HG03378 (cell line): ENCODE measurements around the gene RNF213.

Experiments
- ATAC-seq: cut with Tn5 transposase; IDR thresholded peaks from one replicate; pipeline ENCODE4 v1.9.1; 2021; ENCODE audit warnings: mild to moderate bottlenecking, moderate library complexity; ENCODE audit not compliant: unreplicated experiment

Gene RNF213

DNA sequence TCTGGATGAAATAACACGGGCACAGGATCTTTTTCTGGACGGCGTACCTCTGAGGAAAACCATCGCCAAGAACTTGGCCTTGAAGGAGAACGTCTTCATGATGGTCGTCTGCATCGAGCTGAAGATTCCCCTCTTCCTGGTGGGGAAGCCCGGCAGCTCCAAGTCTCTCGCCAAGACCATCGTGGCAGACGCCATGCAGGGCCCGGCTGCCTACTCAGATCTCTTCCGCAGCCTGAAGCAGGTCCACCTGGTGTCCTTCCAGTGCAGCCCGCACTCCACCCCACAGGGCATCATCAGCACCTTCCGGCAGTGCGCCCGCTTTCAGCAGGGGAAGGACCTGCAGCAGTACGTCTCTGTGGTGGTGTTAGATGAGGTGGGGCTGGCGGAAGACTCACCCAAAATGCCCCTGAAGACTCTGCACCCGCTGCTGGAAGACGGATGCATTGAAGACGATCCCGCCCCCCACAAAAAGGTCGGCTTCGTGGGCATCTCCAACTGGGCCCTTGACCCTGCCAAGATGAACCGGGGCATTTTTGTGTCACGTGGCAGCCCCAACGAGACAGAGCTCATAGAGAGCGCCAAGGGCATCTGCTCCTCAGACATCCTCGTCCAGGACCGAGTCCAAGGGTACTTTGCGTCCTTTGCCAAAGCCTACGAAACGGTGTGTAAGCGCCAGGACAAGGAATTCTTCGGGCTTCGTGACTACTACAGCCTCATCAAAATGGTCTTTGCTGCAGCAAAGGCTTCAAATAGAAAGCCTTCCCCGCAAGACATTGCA lies 86.0 kb downstream of the RNF213 start:
- ATAC-seq, result no peak

DNA sequence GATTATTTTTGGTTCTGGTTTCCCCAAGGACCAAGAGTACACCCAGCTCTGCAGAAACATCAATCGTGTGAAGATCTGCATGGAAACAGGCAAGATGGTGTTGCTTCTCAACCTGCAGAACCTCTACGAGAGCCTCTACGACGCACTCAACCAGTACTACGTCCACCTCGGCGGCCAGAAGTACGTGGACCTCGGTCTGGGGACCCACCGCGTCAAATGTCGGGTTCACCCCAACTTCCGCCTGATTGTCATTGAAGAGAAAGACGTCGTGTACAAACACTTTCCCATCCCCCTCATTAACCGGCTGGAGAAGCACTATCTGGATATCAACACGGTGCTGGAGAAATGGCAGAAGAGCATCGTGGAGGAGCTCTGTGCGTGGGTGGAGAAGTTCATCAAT lies 86.9 kb downstream of the RNF213 start:
- ATAC-seq, result no peak

DNA sequence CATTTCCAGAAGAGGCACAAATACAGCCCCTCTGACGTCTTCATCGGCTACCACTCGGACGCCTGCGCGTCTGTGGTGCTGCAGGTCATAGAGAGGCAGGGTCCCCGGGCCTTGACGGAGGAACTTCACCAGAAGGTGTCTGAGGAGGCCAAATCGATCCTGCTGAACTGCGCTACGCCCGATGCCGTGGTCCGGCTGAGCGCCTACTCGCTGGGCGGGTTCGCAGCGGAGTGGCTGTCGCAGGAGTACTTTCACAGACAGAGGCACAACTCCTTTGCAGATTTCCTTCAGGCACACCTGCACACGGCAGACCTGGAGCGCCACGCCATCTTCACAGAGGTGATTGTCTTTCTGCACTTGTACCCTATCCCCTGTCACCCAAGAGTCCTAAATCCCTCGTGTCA lies 87.3 kb downstream of the RNF213 start:
- no peak for ATAC-seq

DNA sequence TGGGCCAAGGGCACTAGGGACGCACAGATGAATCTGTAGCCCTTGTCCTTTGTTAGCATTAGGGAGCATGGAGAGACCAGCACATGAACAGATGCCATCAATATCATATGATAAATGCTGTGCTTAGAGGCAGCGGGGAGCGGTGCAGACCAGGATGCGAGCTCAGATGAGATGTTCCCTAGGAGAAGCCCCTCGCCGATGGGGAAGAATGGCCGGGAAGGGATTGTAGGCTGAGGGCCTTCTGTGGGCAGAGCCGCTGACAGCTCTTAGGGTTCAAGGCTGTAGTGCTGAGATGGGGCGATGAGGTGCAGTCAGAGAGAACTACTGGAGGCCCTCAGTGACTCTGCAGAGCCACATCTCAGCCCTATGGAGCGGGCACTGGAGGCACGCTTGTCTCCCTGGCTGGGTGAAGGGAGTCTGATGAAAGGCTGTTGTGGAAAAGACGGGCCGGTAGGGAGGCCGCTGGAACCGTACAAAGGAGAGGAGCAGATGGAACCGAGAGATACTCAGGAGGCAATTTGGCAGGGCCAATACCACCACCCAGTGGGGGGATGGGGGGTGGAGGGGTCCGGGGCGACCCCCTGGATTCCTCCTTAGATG lies 88.0 kb downstream of the RNF213 start:
- ATAC-seq, result no peak

DNA sequence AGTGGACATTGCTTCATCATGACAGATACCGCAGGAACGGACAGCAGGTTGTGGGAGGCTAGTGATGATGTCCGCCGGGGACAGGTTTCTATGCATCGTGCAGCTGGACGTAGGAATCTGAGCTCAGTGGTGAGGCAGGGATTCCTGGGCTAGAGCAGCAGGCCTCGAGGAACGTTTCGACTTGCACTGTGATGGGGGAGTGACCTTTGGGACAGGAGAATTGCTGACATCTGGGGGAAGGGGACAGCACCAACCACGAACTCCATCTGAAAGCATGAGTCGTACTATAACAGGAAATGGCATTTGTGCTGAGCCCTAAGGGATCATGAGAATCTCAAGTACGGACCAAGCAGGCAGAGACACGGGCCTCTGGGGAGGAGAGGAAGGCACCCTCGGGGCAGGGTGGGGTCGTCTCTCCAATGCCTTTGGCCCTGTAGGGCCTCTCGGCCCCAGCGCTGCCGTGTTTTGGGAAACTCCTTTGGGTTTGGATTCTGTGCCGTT lies 88.5 kb downstream of the RNF213 start:
- ATAC-seq, result no peak

DNA sequence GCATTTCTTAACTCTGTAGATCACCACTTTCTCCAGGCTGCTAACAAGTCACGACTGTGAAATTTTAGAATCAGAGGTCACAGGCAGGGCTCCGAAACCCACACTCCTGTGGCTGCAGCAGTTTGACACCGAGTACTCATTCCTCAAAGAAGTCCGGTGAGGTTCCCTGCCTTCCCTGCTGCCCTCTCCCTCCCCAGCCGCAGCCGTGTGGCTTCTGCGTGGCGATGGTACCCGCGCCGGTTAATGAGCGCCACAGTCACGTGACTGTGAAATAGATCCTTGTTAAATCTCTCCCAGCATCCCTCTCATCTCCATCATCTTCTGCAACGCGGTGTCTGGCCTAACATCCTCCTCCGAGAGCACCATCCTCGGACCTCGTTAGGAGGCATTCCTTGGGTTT lies 89.1 kb downstream of the RNF213 start:
- ATAC-seq, result no peak

DNA sequence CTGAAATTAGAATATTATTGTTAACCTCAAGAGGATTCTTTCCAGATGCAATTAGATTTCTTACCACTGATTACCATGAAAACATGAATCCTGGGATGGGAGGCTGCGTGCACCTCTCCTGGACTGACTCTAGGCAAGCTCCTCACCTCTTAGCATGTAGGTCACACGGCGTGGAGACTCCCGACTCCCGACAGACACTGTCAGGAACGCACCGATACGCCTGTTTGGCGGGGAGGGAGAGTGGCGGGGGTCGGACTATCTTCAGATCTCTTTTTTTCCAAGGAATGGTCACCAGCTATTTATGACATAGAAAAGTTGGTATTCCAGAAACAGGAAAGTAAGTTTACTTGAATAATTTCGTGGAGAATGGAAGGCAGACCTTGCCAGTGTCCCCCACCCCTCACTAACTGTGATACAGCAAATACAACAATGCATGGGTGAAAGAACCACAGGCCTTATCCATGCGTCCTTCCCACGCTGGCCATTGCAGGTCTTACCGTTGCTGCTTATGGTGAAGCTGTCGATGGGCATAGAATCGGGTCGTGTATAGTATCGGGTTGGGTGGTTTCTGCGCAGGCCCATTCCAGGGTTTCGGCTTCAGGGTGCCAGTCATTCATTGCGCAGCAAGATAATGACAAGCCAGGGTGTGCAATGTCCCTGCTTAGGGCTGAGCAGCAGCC lies 91.7 kb downstream of the RNF213 start:
- no peak for ATAC-seq

DNA sequence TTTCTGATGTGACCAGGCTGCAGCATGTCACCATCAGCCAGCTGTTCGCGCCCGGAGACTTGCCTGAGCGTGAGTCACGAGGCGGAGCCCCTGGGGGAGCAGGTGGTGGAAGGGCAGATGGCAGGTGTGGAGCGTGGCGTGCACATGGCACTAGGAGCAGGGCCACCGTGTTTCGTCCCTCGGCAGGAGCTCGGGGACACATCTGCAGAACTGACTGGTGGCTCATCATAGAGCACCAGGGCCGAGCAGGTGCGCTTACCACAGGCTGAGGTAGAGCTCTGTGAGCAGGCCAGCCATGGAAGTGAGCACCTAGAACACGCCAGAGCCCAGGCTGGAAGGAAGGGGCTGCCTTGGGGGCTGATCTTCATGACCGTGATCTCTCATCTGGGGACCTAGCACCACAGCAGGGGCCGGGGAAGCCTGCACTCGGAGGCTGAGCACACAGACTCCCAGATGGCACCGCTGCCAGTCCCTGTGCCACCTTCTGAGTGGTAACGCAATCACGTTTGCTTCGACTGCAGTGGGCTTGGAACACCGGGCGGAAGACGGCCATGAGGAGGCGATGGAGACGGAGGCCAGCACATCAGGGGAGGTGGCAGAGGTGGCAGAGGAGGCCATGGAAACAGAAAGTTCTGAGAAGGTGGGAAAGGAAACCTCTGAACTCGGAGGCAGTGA lies 92.5 kb downstream of the RNF213 start:
- ATAC-seq, result no peak

DNA sequence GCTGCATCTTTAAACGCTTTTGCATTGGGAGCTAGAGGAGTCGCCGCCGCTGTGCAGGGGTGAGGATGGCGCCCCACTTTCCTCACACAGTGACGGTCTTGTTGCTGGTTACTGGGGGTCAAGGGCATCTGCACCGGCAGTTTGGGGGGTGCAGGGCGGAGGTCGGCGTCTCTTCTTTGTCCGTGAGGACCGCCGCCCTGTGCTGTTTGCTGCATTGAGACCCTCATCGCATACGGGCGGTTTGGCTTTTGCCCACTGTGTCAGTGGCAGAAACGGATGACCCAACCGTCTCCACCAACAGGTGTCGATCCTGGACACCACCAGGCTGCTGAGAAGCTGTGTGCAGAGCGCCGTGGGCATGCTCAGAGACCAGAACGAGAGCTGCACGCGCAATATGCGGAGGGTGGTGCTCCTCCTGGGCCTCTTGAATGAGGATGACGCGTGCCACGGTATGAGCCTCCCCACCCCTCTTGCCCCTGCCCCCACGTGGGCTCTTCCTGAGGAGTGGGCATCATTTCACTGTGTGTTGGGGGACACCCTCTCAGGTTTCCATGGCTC lies 93.1 kb downstream of the RNF213 start:
- no peak for ATAC-seq

DNA sequence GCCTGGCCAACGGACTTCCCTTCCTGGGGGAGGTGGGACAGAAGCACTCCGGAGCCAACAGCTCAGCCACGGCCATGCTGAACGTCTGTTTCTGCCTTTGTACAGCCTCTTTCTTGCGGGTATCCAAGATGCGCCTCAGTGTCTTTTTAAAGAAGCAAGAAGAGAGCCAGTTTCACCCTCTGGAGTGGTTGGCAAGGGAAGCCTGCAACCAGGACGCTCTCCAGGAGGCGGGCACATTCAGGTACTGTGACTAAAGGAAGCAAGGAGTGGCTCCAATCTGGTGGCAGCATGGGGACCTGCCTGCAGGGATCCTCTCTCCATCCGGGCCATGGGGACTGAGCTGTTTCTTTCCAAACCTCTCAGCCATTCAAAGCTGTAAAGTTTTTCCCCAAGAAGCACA lies 93.7 kb downstream of the RNF213 start:
- ATAC-seq, result no peak

DNA sequence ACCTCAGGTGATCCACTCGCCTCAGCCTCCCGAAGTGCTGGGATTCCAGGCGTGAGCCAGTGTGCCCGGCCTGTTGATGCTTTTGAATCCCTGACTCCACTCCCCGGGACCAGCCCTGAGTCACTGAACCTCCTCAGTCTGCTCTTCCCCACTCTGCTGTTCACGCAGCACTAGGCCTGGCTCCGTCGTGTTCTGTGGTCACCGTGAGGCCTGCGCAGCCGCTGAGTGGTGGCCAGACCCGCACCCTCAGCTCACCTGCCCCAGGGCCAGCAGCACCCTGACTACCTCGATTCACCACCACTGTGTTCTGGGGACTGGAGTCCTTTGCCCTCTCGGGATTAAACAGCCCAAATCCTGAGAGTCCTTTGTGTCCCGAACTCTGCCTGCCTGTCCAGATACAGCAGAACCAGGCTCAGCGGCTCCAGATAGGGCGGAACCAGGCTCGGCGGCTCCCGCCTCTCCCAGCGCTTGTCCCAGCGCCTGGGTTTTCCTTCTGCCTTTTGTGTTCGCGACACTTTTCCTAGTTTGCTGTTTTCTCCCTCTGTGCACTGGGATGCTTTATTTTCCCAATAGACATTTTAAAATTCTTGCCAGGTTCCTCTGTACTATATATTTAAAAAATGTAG lies 95.7 kb downstream of the RNF213 start:
- no peak for ATAC-seq

DNA sequence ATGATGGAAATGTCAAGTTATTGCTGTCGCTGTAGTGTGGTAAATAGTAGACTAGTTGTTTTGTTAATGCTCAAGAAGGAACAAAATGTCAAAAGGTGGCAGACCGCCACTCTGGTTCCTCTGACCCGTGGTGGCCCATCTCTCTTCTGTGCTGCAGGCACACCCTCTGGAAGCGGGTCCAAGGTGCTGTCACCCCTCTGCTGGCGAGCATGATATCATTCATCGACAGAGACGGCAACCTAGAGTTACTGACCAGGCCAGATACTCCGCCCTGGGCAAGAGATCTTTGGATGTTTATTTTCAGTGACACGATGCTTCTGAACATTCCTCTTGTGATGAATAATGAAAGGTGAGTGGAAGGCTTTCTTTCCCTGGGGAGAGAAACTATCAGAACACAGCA lies 97.5 kb downstream of the RNF213 start:
- ATAC-seq, result no peak

DNA sequence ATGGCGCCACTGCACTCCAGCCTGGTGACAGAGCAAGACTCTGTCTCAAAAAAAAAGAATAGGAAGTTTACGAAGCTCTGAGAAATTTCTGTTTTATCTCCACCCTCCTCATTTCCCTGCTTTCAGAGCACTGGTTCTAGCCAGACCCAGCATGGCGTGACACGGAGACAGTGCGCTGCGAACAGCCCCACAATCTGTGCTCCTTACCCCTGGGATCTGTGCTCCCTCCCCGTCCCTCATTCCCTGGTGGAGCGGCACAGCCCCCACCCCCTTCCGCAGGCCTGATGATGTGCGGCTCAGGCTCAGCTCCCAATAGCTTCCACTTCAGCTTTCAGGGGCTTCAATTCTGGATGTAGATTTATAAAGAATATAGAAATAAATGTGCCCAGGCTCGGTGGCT lies 98.2 kb downstream of the RNF213 start:
- no peak for ATAC-seq

DNA sequence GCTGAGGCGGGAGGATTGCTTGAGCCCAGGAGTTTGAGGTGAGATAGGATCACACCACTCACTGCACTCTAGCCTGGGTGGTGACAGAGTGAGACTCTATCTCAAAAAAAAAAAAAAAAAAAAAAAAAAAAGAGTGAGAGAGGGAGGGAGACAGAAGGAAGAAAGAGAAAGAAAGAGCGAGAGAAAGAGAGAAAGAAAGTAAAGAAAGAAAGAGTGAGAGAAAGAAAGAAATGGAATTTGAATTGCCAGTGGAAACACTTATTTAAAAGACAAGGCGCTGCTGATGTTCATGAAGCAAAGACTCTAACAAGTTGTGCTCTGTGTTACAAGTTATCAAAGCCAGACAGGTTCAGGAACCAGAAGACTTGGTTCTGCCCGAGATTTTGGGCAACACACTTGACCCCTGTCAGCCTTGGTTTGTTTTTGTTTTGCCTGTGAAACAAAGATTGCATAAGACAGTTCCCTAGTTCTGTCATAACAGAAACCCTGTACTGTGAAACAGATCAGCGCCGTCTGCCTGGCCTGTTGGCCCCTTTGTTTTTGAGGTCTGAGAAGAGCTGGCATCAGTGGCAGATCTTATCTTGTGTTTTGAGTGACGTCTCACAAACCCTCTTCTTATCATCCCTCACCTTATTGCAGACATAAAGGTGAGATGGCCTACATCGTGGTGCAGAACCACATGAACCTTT lies 98.9 kb downstream of the RNF213 start:
- ATAC-seq, result no peak

DNA sequence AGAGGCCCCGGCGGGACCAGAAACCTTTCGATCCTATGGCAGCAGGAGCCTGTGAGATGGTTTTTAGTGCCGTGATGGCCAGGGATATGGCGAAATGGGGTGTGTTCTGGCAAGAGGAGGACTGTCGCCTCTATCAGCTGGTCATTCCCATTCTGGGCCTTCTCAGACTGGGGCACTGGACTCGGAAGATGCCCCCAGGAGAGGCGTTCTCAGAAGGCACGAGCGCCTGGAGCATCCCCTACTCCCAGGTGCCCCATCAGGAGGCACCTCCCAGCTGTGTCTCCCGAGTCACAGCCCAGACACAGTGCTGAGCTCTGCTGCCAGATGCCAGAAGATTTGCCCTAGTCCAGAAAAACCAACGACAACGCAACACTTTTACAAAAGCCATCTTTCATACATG lies 99.7 kb downstream of the RNF213 start:
- no peak for ATAC-seq

DNA sequence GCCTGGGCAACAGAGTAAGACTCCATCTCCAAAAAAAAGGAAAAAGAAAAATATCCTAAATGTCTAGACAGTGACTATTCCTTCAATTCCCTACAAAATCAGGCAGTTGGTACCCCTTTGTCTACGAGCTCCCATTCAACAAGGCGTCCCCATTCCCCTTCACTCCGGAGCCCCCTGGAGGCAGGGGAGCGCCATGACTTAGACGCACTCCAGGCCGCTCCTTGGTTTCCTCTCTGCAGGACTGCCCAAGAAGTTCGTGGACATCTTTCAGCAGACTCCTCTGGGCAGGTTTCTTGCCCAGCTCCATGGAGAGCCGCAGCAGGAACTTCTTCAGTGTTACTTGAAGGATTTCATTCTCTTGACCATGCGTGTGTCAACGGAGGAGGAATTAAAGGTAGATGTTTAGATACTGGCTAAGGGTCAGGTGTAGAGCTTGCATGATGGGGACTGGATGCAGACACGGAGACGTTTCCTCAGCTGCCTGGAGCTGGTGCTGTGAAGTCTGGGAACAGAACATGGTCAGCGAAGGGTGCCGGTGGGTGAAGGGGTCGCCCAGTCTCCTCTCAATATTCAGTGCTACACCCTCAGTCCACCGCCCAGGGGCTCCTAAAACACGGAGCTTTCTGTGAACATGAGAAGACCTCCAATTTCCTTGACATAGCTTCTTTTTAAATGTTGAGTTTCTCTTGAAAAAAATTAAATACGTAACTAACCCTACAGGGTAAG lies 101.0 kb downstream of the RNF213 start:
- ATAC-seq, result no peak

DNA sequence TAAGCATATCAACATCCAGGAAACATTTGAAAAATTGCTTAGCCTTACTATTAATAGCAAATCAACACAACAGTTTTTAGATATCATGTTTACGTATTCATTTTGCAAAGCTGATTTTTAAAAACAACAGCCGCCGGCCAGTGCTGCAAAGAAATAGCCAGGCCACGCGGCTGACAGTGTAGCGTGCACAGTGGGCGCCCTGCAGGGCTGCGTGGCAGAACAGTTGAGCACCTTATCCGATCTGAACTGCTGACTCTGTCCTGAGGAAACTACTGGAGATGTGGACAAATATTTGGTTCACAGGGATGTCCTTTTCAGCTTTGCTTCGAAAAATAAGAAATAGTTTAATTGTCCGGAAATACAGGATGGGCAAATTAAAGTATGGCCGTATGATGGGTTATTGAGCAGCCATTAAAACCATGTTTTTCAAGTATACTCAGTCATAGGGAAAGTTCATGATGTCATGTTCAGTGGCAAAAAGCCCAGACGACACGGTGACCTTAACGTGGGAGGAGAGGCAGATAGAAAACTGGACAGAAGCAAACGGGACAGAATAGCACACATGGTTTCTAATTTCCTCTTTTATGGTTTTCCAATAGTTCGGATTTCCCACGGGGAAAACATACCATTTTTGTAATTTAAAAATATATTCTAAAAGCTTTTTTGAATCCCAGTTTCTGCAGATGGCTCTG lies 101.9 kb downstream of the RNF213 start:
- no peak for ATAC-seq

DNA sequence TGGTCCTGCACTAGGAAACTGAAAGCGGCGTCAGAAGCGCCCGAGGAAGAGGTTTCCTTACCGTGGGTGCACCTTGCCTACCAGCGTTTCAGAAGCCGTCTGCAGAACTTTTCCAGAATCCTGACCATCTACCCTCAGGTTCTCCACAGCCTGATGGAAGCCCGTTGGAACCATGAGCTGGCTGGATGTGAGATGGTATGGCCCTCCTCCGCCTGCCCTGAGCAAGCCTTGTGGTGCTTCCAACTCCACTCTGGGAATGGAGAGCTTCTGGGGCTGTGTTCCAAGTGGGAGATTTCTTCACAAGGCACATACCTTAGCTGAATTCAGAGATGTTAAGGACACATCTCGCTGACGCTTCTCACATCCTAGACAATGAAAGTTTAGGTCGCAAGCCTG lies 102.5 kb downstream of the RNF213 start:
- no peak for ATAC-seq

DNA sequence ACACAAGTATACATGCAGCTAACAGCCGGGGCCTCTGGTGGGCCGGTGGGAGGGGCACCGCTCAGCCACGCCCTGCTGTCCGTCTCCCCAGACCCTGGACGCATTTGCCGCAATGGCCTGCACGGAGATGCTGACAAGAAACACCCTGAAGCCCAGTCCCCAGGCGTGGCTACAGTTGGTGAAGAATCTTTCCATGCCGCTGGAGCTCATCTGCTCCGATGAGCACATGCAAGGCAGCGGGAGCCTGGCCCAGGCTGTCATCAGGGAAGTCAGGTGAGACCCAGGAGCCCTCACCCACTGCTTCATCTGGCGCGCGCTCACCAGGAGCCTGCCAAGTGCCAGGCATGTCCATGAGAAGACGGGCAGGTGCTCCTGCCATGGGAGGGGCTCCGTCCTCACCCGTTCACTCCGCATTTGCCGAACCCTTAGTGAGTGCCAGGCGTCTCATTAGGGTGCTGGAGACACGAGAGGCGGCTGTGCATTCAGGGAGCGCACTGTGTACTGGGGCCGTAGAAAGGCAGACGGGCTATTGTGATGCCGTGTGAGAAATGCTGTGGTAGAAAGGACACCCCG lies 103.0 kb downstream of the RNF213 start:
- no peak for ATAC-seq
